H1 (cell line): ENCODE results near the gene ERAS. TPM values are rescaled to one million over a fixed set of nuclear protein-coding genes. Genes with fewer than 3 reads are reported as not detected.

Experiments
- CTCF ChIA-PET: fragments of 300-600 bp; sonication (Branson Sonifier 250); formaldehyde crosslinking; loops from one replicate; lab custom pipeline; 2021; ENCODE audit not compliant: partially characterized antibody; lab: Charles Lee
- POLR2A ChIA-PET: fragments of 300-600 bp; sonication (Branson Sonifier 250); formaldehyde crosslinking; loops from one replicate; lab custom pipeline; 2021; ENCODE audit warnings: inconsistent platforms; ENCODE audit not compliant: partially characterized antibody; lab: Charles Lee
- DNase-seq, 2 experiments: peaks; one replicate each; pipeline versions ENCODE4 v3.0.0 to v3.0.0-alpha.2; 2010 to 2022; ENCODE audit warnings: low spot score in 2 of 2, low read depth in 1 of 2, mixed read lengths in 1 of 2
- FAIRE-seq: peaks from 2 replicates; lab custom pipeline; 2011; peaks lifted over from hg19 to GRCh38; lab: Jason Lieb, UNC
- H2AFZ ChIP-seq: 2 replicates; pipeline ENCODE4 v1.8.1; 2012; ENCODE audit warnings: low read length, inconsistent platforms
- H2AK5ac ChIP-seq: 2 replicates; pipeline ENCODE4 v1.6.1; 2013; ENCODE audit warnings: low read depth, low read length
- H2BK120ac ChIP-seq: replicated peaks from 2 replicates; pipeline ENCODE3; 2013; ENCODE audit warnings: low read depth, low read length, inconsistent platforms
- H2BK12ac ChIP-seq: 2 replicates; pipeline ENCODE4 v1.6.1; 2013; ENCODE audit warnings: low read depth, low read length
- H2BK15ac ChIP-seq: 2 replicates; pipeline ENCODE4 v1.6.1; 2013; ENCODE audit warnings: low read length
- H2BK20ac ChIP-seq: 2 replicates; pipeline ENCODE4 v1.6.1; 2013; ENCODE audit warnings: low read length
- H2BK5ac ChIP-seq: 2 replicates; pipeline ENCODE4 v1.6.1; 2013; ENCODE audit warnings: low read depth, low read length
- H3K14ac ChIP-seq: 2 replicates; pipeline ENCODE4 v1.6.1; 2013; ENCODE audit warnings: inconsistent platforms; ENCODE audit not compliant: insufficient read length
- H3K18ac ChIP-seq: 2 replicates; pipeline ENCODE4 v1.6.1; 2013; ENCODE audit warnings: low read length; ENCODE audit errors: extremely low read depth
- H3K23ac ChIP-seq: 2 replicates; pipeline ENCODE4 v1.6.1; 2013; ENCODE audit warnings: inconsistent platforms; ENCODE audit not compliant: insufficient read length
- H3K23me2 ChIP-seq: 2 replicates; pipeline ENCODE4 v1.6.1; 2013; ENCODE audit warnings: low read depth, low read length
- H3K27ac ChIP-seq: 2 replicates; pipeline ENCODE4 v1.6.1; 2011; ENCODE audit warnings: low read depth, low read length, inconsistent platforms
- H3K27me3 ChIP-seq, 4 experiments: replicated peaks in 1 of 4; 1 replicate in 1 of 4; 2 replicates in 3 of 4; pipeline versions ENCODE4 v1.6.1 to v1.8.1; 2011 to 2013; ENCODE audit warnings: low read length in 3 of 4, mild to moderate bottlenecking in 3 of 4, inconsistent platforms in 2 of 4, mixed read lengths in 2 of 4, moderate library complexity in 1 of 4; ENCODE audit not compliant: control insufficient read depth in 3 of 4, insufficient read depth in 3 of 4; ENCODE audit errors: extremely low read depth in 1 of 4
- H3K36me3 ChIP-seq, 4 experiments: 2 replicates each; pipeline versions ENCODE4 v1.6.1 to v1.8.1; 2011 to 2013; ENCODE audit warnings: mild to moderate bottlenecking in 4 of 4, low read length in 3 of 4, moderate library complexity in 2 of 4, control low read depth in 1 of 4, inconsistent platforms in 1 of 4; ENCODE audit not compliant: insufficient read depth in 4 of 4, control insufficient read depth in 2 of 4
- H3K4ac ChIP-seq: replicated peaks from 2 replicates; pipeline ENCODE3; 2013; ENCODE audit warnings: low read length, low read depth, mixed read lengths, inconsistent platforms; ENCODE audit not compliant: insufficient read length
- H3K4me1 ChIP-seq, 4 experiments: replicated peaks in 1 of 4; 1 replicate in 1 of 4; 2 replicates in 3 of 4; pipeline versions ENCODE4 v1.6.1 to v1.8.1; 2011 to 2013; ENCODE audit warnings: low read length in 3 of 4, inconsistent platforms in 2 of 4, mixed read lengths in 1 of 4; ENCODE audit not compliant: insufficient read depth in 4 of 4, control insufficient read depth in 3 of 4
- H3K4me2 ChIP-seq, 2 experiments: 2 replicates each; pipeline versions ENCODE4 v1.6.1 to v1.8.1; 2011 to 2013; ENCODE audit warnings: low read depth in 2 of 2, low read length in 2 of 2, control low read depth in 1 of 2, inconsistent platforms in 1 of 2, mild to moderate bottlenecking in 1 of 2; ENCODE audit not compliant: insufficient read depth in 1 of 2
- H3K4me3 ChIP-seq, 4 experiments: fragments of 200-600, 300-600 bp in 1 of 4; sonication (generic), shearing (Covaris generic), sonication (Bioruptor Twin) in 1 of 4; 2 replicates each; pipeline versions ENCODE4 v1.5.1 to v1.8.1; 2011 to 2016; ENCODE audit warnings: low read length in 4 of 4, low read depth in 3 of 4, control low read depth in 2 of 4, inconsistent platforms in 2 of 4, mild to moderate bottlenecking in 2 of 4, mixed read lengths in 1 of 4, moderate library complexity in 1 of 4; ENCODE audit not compliant: insufficient read depth in 2 of 4; ENCODE audit errors: extremely low read depth in 1 of 4
- H3K56ac ChIP-seq: replicated peaks from 2 replicates; pipeline ENCODE3; 2013; ENCODE audit warnings: low read depth, mild to moderate bottlenecking, mixed read lengths, low read length, inconsistent platforms; ENCODE audit not compliant: insufficient read length
- H3K79me1 ChIP-seq: 2 replicates; pipeline ENCODE4 v1.6.1; 2013; ENCODE audit warnings: low read depth, low read length, control low read depth
- H3K79me2 ChIP-seq, 2 experiments: 2 replicates each; pipeline versions ENCODE4 v1.6.1 to v1.8.1; 2012 to 2013; ENCODE audit warnings: low read length in 2 of 2, mild to moderate bottlenecking in 2 of 2, inconsistent platforms in 1 of 2; ENCODE audit not compliant: insufficient read depth in 2 of 2, control insufficient read depth in 1 of 2
- H3K9ac ChIP-seq, 4 experiments: replicated peaks in 1 of 4; 1 replicate in 1 of 4; 2 replicates in 3 of 4; pipeline versions ENCODE4 v1.6.1 to v1.8.1; 2011 to 2013; ENCODE audit warnings: low read depth in 3 of 4, low read length in 3 of 4, control low read depth in 2 of 4, mild to moderate bottlenecking in 2 of 4, moderate library complexity in 2 of 4, inconsistent platforms in 1 of 4; ENCODE audit errors: extremely low read depth in 1 of 4
- H3K9me3 ChIP-seq, 2 experiments: 2 replicates each; pipeline versions ENCODE4 v1.6.1 to v1.8.1; 2012 to 2013; ENCODE audit warnings: mild to moderate bottlenecking in 2 of 2, moderate library complexity in 2 of 2, control low read depth in 1 of 2, inconsistent platforms in 1 of 2, low read depth in 1 of 2, low read length in 1 of 2, mixed read lengths in 1 of 2; ENCODE audit not compliant: insufficient read depth in 2 of 2
- H4K20me1 ChIP-seq, 2 experiments: replicated peaks in 1 of 2; 2 replicates each; pipeline versions ENCODE3 to v1.8.1; 2011 to 2013; ENCODE audit warnings: inconsistent platforms in 2 of 2, low read length in 2 of 2, mild to moderate bottlenecking in 1 of 2; ENCODE audit not compliant: insufficient read depth in 2 of 2, control insufficient read depth in 1 of 2
- H4K5ac ChIP-seq: 2 replicates; pipeline ENCODE4 v1.6.1; 2013; ENCODE audit warnings: low read length, low read depth, mixed read lengths, inconsistent platforms; ENCODE audit not compliant: insufficient read length
- H4K8ac ChIP-seq: 2 replicates; pipeline ENCODE4 v1.8.0; 2013; ENCODE audit warnings: mild to moderate bottlenecking, moderate library complexity, low read length, inconsistent platforms; ENCODE audit not compliant: insufficient read depth; ENCODE audit errors: extremely low read depth
- H4K91ac ChIP-seq: replicated peaks from 2 replicates; pipeline ENCODE3; 2013; ENCODE audit warnings: low read length, mixed read lengths, inconsistent platforms; ENCODE audit not compliant: insufficient read length
- BRCA1 ChIP-seq: IDR thresholded peaks from 2 replicates; pipeline ENCODE4 v1.6.1; 2012; ENCODE audit warnings: low read depth, low read length, improper control_type of control experiment
- CBX8 ChIP-seq: fragments of 300-800, 300-1000 bp; sonication (generic); IDR thresholded peaks from 2 replicates; pipeline ENCODE4 v1.7.1; 2016; ENCODE audit warnings: low read depth, low read length, borderline replicate concordance
- JUN ChIP-seq: IDR thresholded peaks from 2 replicates; pipeline ENCODE4 v1.6.1; 2011; ENCODE audit warnings: low read depth, mild to moderate bottlenecking, improper control_type of control experiment, low read length
- KDM1A ChIP-seq: fragments of 200-600, 300-600 bp; sonication (generic); IDR thresholded peaks from 2 replicates; pipeline ENCODE4 v1.7.1; 2016; ENCODE audit warnings: mild to moderate bottlenecking, low read length, borderline replicate concordance
- KDM4A ChIP-seq: IDR thresholded peaks from one replicate; pipeline ENCODE4 v1.7.1; 2012; ENCODE audit warnings: low read depth, mild to moderate bottlenecking, moderate library complexity, low read length, inconsistent platforms; ENCODE audit not compliant: severe bottlenecking
- KDM5A ChIP-seq: fragments of 200-600 bp; IDR thresholded peaks from 2 replicates; pipeline ENCODE4 v1.7.1; 2012; ENCODE audit warnings: mild to moderate bottlenecking, low read length, inconsistent platforms, mixed read lengths
- PHF8 ChIP-seq: fragments of 200-600 bp; sonication (generic); conservative IDR thresholded peaks from 2 replicates; pipeline ENCODE4 v1.7.1; 2012; ENCODE audit warnings: low read depth, mild to moderate bottlenecking, inconsistent platforms, low read length, moderate library complexity
- POLR2A ChIP-seq, 2 experiments: IDR thresholded peaks; 1 replicate in 1 of 2; 2 replicates in 1 of 2; pipeline ENCODE4 v1.6.1; 2011; ENCODE audit warnings: low read depth in 2 of 2, low read length in 2 of 2, mild to moderate bottlenecking in 2 of 2; ENCODE audit errors: control extremely low read depth in 1 of 2
- POU5F1 ChIP-seq: IDR thresholded peaks from 2 replicates; pipeline ENCODE4 v1.6.1; 2011; ENCODE audit warnings: low read depth, mild to moderate bottlenecking, low read length, moderate library complexity
- SAP30 ChIP-seq: fragments of 300-600 bp; sonication (generic); IDR thresholded peaks from 2 replicates; pipeline ENCODE4 v1.7.1; 2012; ENCODE audit warnings: low read length, moderate library complexity, mild to moderate bottlenecking, inconsistent platforms; ENCODE audit not compliant: insufficient read depth, insufficient replicate concordance
- SIN3A ChIP-seq, 2 experiments: IDR thresholded peaks in 1 of 2; conservative IDR thresholded peaks in 1 of 2; 2 replicates each; pipeline ENCODE4 v1.6.1; 2011 to 2012; ENCODE audit warnings: low read length in 2 of 2, improper control_type of control experiment in 1 of 2, low read depth in 1 of 2, mild to moderate bottlenecking in 1 of 2
- SIX5 ChIP-seq: IDR thresholded peaks from 2 replicates; pipeline ENCODE4 v1.6.1; 2011; ENCODE audit warnings: mild to moderate bottlenecking, low read depth, low read length
- TAF7 ChIP-seq: optimal IDR thresholded peaks from 2 replicates; pipeline ENCODE3; 2011; ENCODE audit warnings: low read depth, mild to moderate bottlenecking, inconsistent platforms, low read length, moderate library complexity, borderline replicate concordance
- ZNF274 ChIP-seq: IDR thresholded peaks from 2 replicates; pipeline ENCODE4 v1.7.0; 2012; ENCODE audit warnings: low read length, borderline replicate concordance; ENCODE audit errors: extremely low read depth
- WGBS, 2 experiments: shearing (Covaris generic) in 1 of 2; methylation state at CpG; one replicate each; pipeline versions ENCODE4 v1.1.6 to v1.1.7; 2013 to 2015; ENCODE audit warnings: low lambda C conversion rate in 2 of 2, mixed read lengths in 2 of 2, inconsistent platforms in 1 of 2, low coverage in 1 of 2, missing lambda C conversion rate in 1 of 2; ENCODE audit not compliant: insufficient replicate concordance in 2 of 2, insufficient coverage in 1 of 2, insufficient read length in 1 of 2; ENCODE audit errors: extremely low coverage in 1 of 2, missing lambda C conversion rate in 1 of 2; 5-methylcytosine and 5-hydroxymethylcytosine counted together
- polyA plus RNA-seq, 7 experiments: library from polyadenylated mRNA; depleted of rRNA in 3 of 7; stranded (reverse) in 5 of 7; unstranded in 2 of 7; fragments of >200 nt in 5 of 7; fragments of 200-250 nt in 2 of 7; gene quantifications; 1 replicate in 5 of 7; 2 replicates in 1 of 7; 4 replicates in 1 of 7; pipeline versions ENCODE4 v1.2.1 to v1.2.3, GENCODE V29; 2011 to 2013; ENCODE audit warnings: missing spikeins in 2 of 7, mixed read lengths in 2 of 7
- total RNA-seq: library from RNA; stranded (reverse); fragmentation: NEBNext Ultra II Directional; extraction: Animal tissue kit (Norgen Biotek cat#: 25700); gene quantifications from 2 replicates; pipeline ENCODE4 v1.2.1, GENCODE V29; 2021

The ERAS gene
- total and polyA plus RNA-seq, 2 of the 8 experiments (the other 6 are each of a cell fraction or from before 2014, with no cell fraction given), result 0.70 TPM; not detected in 1

GRCh38 chrX:48813644-48814043 lies 12.7 kb upstream of the ERAS start:
- no peak for DNase-seq
- no peak overlapping the region for H4K5ac ChIP-seq
- no peak overlapping the region for H3K9ac ChIP-seq
- H3K56ac ChIP-seq, result no peak overlapping the region
- H3K4me3 ChIP-seq, result no peak overlapping the region
- ChIA-PET POLR2A (interaction anchor here (1.1 kb wide), 1 partner anchor 13 kb away, joined by 3 read pairs; no protein-coding TSS in a partner anchor), CTCF (interaction anchor here (0.6 to 1.6 kb wide), 2 partner anchors 10 to 53 kb away, joined by 3 read pairs; no protein-coding TSS in a partner anchor)
- H4K20me1 ChIP-seq, result no peaks in the 10 kb centered on the region
- no peak overlapping the region for H2BK120ac ChIP-seq
- no peak overlapping the region for H2BK5ac ChIP-seq
- H2AFZ ChIP-seq, result no peak overlapping the region
- no peak overlapping the region for H4K8ac ChIP-seq
- no peak for FAIRE-seq
- H3K79me1 ChIP-seq, result no peaks in the 10 kb centered on the region
- no peak overlapping the region for H3K14ac ChIP-seq
- no peaks in the 10 kb centered on the region for H3K27me3 ChIP-seq
- H2BK15ac ChIP-seq, result no peak overlapping the region
- no peaks in the 10 kb centered on the region for H3K79me2 ChIP-seq
- H2BK12ac ChIP-seq, result no peak overlapping the region
- H2BK20ac ChIP-seq, result no peak overlapping the region
- no peaks in the 10 kb centered on the region for H3K4me1 ChIP-seq
- no peak overlapping the region for H3K4me2 ChIP-seq
- H3K23me2 ChIP-seq, result no peaks in the 10 kb centered on the region
- 0 out of 8 replicates have a peak, but pooled peaks cover 0 to 3% (median 0%) of the 10 kb centered on the region in 4 experiments for H3K36me3 ChIP-seq
- no peak overlapping the region for H3K27ac ChIP-seq
- 86% methylated on average over 2 of the region's 8 CpGs; no CpG with 5 or more reads in 1 of the 2 experiments for WGBS, 2 experiments
- no peak overlapping the region for H2AK5ac ChIP-seq
- no peak overlapping the region for H4K91ac ChIP-seq
- H3K9me3 ChIP-seq, result no peaks in the 10 kb centered on the region
- no peak overlapping the region for H3K18ac ChIP-seq
- no peak overlapping the region for H3K23ac ChIP-seq
- H3K4ac ChIP-seq, result no peak overlapping the region
- TF ChIP-seq KDM1A, result no peak
- TF ChIP-seq SIN3A (conservative IDR thresholded peaks at IDR 0.05 in 1 of 2, IDR thresholded peaks at IDR 0.05 in 1 of 2; ENCODE audit: low read depth in 1 of 2, low read length in 2 of 2), result no peak
- no peak for TF ChIP-seq CBX8
- no peak for TF ChIP-seq SAP30
- TF ChIP-seq SIX5, result no peak
- TF ChIP-seq PHF8, result no peak
- TF ChIP-seq KDM5A, result no peak
- no peak for TF ChIP-seq BRCA1
- TF ChIP-seq KDM4A, result no peak
- no peak for TF ChIP-seq POU5F1
- TF ChIP-seq POLR2A (IDR thresholded peaks at IDR 0.05; ENCODE audit: control extremely low read depth in 1 of 2, low read depth in 2 of 2, low read length in 2 of 2), result no peak
- TF ChIP-seq TAF7, result no peak
- TF ChIP-seq ZNF274, result no peak
- no peak for TF ChIP-seq JUN
